ENCODE measurements around the gene LAMB3. TPM values are rescaled to one million over a fixed set of nuclear protein-coding genes. Genes with fewer than 3 reads are reported as not detected.
A peak's percentile ranks its signal among the peaks of the same experiment; 100 is the strongest.

LAMB3 gene
- total RNA-seq, 4 donors from 2014 or later, result 0.13 to 11.6 (median 0.35) TPM

DNA sequence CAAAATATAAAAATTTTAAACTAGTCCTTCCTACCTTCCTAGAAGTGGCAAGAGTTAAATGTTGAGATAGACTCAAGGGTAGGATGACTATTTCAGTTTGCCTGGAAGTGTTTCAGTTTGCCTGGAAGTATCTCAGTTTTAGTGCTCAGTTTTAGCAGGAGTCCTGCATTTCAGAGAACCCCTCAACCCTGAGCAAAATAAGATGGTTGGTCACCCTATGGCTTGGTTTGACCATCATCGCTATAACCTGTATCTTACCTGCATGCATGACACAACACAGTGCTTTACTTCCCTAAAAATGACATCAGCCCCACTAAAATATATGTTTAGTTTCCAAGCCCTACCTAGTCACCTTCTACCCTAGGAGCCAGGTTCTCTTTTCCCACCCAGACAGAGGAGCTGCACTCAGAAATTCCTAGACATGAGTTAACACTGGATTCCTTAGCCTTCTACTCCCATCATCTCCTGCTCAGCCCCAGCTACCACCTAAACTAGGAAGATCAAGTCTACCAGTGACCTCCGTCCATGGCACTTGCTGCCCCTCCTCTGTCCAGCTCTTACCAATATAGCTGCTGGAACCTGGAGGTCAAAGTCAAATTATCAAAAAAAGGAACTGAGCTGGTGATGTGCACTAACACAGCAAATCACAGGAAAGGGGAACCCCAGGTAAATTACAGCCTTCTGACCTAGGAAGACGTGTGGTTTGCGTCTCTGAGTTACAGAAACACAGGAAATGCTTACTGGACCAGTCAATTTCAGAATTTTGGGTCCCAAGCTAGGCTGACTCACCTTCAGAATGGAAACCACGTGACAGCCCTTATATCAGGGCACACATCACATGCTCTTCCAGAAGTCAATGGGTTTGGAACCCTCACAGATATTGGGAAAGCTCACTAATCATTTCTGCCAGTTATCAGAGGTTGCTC is 20.7 kb upstream of the LAMB3 start:
- no peak overlapping the region for H3K4me3 ChIP-seq
- H3K4me1 ChIP-seq, result peaks cover 0 to 36% (median 11%) of the 10 kb centered on the region in 3 donors
- 60 to 65% methylated on average over 4 to 5 of the region's 5 CpGs for WGBS, 2 donors (ENCODE audit: low coverage in 1 of 2)
- TF ChIP-seq, protein P1, sequence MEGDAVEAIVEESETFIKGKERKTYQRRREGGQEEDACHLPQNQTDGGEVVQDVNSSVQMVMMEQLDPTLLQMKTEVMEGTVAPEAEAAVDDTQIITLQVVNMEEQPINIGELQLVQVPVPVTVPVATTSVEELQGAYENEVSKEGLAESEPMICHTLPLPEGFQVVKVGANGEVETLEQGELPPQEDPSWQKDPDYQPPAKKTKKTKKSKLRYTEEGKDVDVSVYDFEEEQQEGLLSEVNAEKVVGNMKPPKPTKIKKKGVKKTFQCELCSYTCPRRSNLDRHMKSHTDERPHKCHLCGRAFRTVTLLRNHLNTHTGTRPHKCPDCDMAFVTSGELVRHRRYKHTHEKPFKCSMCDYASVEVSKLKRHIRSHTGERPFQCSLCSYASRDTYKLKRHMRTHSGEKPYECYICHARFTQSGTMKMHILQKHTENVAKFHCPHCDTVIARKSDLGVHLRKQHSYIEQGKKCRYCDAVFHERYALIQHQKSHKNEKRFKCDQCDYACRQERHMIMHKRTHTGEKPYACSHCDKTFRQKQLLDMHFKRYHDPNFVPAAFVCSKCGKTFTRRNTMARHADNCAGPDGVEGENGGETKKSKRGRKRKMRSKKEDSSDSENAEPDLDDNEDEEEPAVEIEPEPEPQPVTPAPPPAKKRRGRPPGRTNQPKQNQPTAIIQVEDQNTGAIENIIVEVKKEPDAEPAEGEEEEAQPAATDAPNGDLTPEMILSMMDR (IDR thresholded peaks at IDR 0.05), result no peak
- TF ChIP-seq POLR2AphosphoS5 (IDR thresholded peaks at IDR 0.05) (peak; percentile 22), POLR2A (IDR thresholded peaks at IDR 0.05) (no peak), EP300 (IDR thresholded peaks at IDR 0.05) (no peak)
- H3K27me3 ChIP-seq, result no peaks in the 10 kb centered on the region
- H3K36me3 ChIP-seq, result no peaks in the 10 kb centered on the region
- peak overlapping the region in 3 of 4 donors; percentile 0 to 48 (median 35) for H3K27ac ChIP-seq
- H3K9me3 ChIP-seq, result no peaks in the 10 kb centered on the region
- ATAC-seq, result no peak

DNA sequence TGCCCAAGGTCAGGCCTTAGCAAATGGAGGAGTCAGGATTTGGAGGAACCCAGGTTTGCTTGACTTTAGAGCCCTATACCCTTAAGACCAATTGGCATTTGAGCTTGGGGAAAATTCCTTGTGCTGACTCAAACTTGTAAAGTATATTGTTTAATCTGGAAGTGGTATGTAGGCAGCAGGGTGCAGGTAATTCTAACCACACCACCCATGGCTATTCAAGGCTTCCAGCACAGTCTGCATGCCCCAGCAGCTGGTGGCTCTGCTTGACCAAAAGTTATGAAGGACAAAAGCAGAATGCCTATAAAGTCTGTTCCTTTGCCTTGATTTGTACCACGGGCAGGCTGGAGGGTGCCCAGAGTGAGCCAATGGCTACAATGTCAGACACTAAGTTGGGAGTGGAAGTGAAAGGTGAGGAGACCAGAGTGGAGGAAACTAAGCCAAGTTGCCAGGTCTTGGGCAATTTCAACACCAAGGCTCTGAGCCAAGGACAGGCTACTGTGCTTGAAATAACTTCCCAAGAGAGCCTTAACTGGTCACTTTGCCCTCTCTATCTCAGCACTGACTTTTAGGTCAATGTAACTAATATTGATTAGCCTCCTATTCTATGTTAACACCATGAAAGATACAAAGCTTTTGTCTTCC is 18.3 kb upstream of the LAMB3 start:
- no peaks in the 10 kb centered on the region for H3K9me3 ChIP-seq
- no peak overlapping the region for H3K4me3 ChIP-seq
- 90% methylated on average over 1 of the region's 1 CpG; no CpG with 5 or more reads in 1 of the 2 donors for WGBS, 2 donors (ENCODE audit: low coverage in 1 of 2)
- H3K27ac ChIP-seq, result no peak overlapping the region
- H3K27me3 ChIP-seq, result no peaks in the 10 kb centered on the region
- no peaks in the 10 kb centered on the region for H3K36me3 ChIP-seq
- TF ChIP-seq POLR2A (IDR thresholded peaks at IDR 0.05) (no peak), EP300 (IDR thresholded peaks at IDR 0.05) (no peak), POLR2AphosphoS5 (IDR thresholded peaks at IDR 0.05) (no peak)
- TF ChIP-seq, protein P1 (IDR thresholded peaks at IDR 0.05), result no peak
- ATAC-seq, result no peak
- peaks cover 0 to 25% (median 6%) of the 10 kb centered on the region in 3 donors for H3K4me1 ChIP-seq

- no peaks in the 10 kb centered on the region for H3K27me3 ChIP-seq
- H3K27ac ChIP-seq, result no peak overlapping the region
- TF ChIP-seq, protein P1 (IDR thresholded peaks at IDR 0.05), result no peak
- TF ChIP-seq POLR2AphosphoS5 (IDR thresholded peaks at IDR 0.05) (no peak), POLR2A (IDR thresholded peaks at IDR 0.05) (no peak), EP300 (IDR thresholded peaks at IDR 0.05) (no peak)
- H3K36me3 ChIP-seq, result no peaks in the 10 kb centered on the region
- no peaks in the 10 kb centered on the region for H3K9me3 ChIP-seq
- ATAC-seq, result no peak
- 88 to 96% methylated on average over 3 to 4 of the region's 4 CpGs for WGBS, 2 donors (ENCODE audit: low coverage in 1 of 2)
- no peaks in the 10 kb centered on the region for H3K4me1 ChIP-seq
- H3K4me3 ChIP-seq, result no peak overlapping the region
Measured at GRCh38 chr1:209667708-209668107, 15.5 kb upstream of the LAMB3 start.

- no peak for TF ChIP-seq POLR2A (IDR thresholded peaks at IDR 0.05)
- TF ChIP-seq, protein P1 (IDR thresholded peaks at IDR 0.05), result no peak
- Histone ChIP-seq H3K27ac (no peak overlapping the region), H3K27me3 (no peaks in the 10 kb centered on the region), H3K9me3 (no peaks in the 10 kb centered on the region), H3K4me1 (no peaks in the 10 kb centered on the region), H3K4me3 (no peak overlapping the region), H3K36me3 (no peaks in the 10 kb centered on the region)
- no peak for ATAC-seq
- 83% methylated on average over 1 of the region's 1 CpG for WGBS, 2 donors (ENCODE audit: low coverage in 1 of 2)
Measured at GRCh38 chr1:209667103-209667502, 14.9 kb upstream of the LAMB3 start.
